SH-SY5Y (cell line): ENCODE data around the gene NBAS.

Experiments
- GATA2 ChIP-seq: IDR thresholded peaks from 2 replicates; pipeline ENCODE4 v1.6.1; 2011; ENCODE audit warnings: mild to moderate bottlenecking, low read depth, low read length
- GATA3 ChIP-seq: IDR thresholded peaks from 2 replicates; pipeline ENCODE4 v1.6.1; 2011; ENCODE audit warnings: low read depth, mild to moderate bottlenecking, low read length, moderate library complexity

- no peak for TF ChIP-seq GATA2
- TF ChIP-seq GATA3, result no peak
Measured at GRCh38 chr2:15565994-15566671, 5.0 kb upstream of the NBAS start.
